Stimulated activated CD4-positive, alpha-beta T cell treated with anti-CD3 and anti-CD28 coated beads, TNF-alpha, amount 100 ng/mL, for 24 hours (primary cell): ENCODE measurements around the gene PLIN5.
"Not testable (repeated sequence)": the region's sequence is repeated elsewhere in the genome, so short reads cannot be mapped to it uniquely, and the experiment has no call there.

Source experiments
- DNase-seq, 3 experiments: peaks; one replicate each; pipeline ENCODE4 v3.0.0-alpha.2; 2020; ENCODE audit warnings: low read depth in 3 of 3

PLIN5 gene

GRCh38 chr19:4567584-4568071 lies 32.6 kb upstream of the PLIN5 start:
- DNase-seq = peak; percentile 12 to 71 (median 28)

DNA sequence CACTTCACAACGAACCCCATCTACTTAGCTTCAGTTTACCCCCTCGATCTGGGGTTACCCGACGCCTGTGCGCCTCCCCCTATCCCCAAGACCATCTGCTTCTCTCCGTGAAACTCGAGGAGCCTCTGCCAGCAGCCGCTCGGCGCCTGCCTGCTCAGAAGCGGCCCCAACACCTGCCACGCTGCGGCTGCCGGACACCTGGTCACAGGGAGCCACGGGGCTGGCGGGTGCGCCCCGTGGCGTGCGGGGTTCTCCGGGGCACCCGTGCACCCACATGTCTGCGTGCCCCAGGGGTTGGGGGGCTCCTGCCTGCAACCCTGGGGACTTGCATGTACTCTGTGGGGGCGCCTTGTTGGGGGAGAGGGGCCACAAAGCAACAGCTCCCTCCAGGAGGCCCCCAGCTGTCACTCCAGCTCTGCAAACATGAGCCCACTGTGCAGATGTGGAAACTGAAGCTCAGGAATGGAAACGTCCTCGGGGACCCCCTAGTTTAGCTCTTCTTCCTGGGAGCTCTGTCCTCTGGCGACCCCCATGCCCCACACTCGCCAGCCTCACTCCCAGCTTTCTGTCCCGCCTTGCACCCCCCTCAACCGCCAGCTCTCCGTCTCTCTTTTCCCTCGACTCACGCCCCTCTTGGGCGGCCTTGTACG lies 31.5 kb upstream of the PLIN5 start:
- no peak for DNase-seq

DNA sequence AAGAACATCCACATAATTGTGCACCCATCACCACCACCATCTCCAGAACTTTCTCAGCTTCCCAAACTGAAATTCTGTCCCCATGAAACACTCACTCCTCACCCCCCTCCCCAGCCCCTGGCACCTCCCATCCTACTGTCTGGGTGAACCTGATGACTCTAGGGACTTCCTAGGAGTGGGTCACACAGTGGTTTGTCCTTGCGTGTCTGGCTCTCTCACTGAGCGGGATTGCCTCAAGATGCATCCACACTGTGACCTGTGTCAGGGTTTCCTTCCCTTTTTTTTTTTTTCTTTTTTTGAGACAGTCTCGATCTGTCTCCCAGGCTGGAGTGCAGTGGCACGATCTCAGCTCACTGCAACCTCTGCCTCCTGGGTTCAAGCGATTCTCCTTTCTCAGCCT lies 28.5 kb upstream of the PLIN5 start:
- DNase-seq = not testable (repeated sequence)

- DNase-seq = not testable (repeated sequence)
Measured at GRCh38 chr19:4562085-4562484, 27.1 kb upstream of the PLIN5 start.

- no peak for DNase-seq
Measured at GRCh38 chr19:4559569-4559968, 24.5 kb upstream of the PLIN5 start, which contains the start of gene SEMA6B. TSS of gene SEMA6B (minus strand) at chr19:4559684. CDS start at chr19:4558457, 1,227 bp downstream.

GRCh38 chr19:4557971-4558941 lies 23.2 kb upstream of the PLIN5 start:
- DNase-seq = peak in 1 of 3 experiments; percentile 36

GRCh38 chr19:4557144-4557970 lies 22.3 kb upstream of the PLIN5 start:
- DNase-seq = no peak

- DNase-seq = peak in 1 of 3 experiments; percentile 33
Measured at GRCh38 chr19:4556597-4557127, 21.6 kb upstream of the PLIN5 start.

GRCh38 chr19:4555657-4556561 lies 20.9 kb upstream of the PLIN5 start:
- DNase-seq = no peak

DNA sequence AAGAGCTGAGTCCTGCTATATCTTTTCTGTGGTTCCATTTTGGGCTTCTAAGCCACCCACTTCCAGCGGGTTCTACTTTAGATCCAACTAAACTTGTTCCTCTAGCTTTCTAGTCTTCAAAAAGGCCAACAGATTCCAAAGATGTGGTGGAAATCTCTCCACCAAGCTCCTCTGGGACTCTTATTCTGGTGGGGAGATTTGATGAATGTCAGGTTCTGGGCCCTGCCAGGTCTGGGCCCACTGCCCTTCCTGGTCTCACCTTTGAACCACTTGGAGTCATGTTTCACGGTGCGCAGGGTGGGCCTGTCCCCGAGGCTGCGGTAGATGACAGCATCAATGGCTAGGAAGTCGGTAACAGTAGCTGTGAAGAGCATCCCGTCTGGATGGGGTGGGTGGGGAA lies 19.7 kb upstream of the PLIN5 start:
- no peak for DNase-seq

DNA sequence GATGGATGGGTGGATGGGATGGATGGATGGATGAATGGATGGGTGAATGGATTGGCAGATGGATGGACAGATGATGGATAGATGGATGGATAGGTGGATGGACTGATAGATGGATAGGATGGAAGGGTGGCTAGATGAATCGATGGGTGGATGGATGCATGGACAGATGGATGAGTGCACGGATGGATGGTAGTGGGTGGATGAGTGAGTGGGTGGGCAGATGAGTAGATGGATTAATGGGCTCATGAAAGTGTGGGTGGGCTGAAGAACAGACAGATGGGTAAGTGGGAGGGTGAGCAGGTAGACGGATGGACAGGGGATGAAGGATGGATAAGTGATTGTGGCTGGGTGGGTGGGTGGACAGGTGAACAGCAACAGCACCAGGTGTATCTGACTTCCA lies 18.8 kb upstream of the PLIN5 start:
- no peak for DNase-seq

GRCh38 chr19:4553092-4553695 lies 18.2 kb upstream of the PLIN5 start:
- no peak for DNase-seq

DNA sequence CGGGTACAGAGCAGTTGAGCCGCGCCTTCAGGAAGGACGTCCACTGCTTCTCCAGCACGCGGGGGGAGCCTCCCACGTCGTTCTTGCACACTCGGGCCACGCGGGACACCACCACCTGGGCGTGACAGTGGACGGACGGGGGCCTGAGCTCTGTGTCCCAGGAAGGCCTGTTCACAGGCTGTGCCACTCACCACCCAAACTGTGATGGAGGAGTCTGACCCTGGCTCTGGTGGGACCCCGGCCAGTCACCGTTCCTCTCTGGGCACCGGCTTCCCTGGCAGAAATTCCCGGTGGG lies 17.4 kb upstream of the PLIN5 start:
- DNase-seq = no peak

- no peak for DNase-seq
Measured at GRCh38 chr19:4550479-4551050, 15.5 kb upstream of the PLIN5 start.

DNA sequence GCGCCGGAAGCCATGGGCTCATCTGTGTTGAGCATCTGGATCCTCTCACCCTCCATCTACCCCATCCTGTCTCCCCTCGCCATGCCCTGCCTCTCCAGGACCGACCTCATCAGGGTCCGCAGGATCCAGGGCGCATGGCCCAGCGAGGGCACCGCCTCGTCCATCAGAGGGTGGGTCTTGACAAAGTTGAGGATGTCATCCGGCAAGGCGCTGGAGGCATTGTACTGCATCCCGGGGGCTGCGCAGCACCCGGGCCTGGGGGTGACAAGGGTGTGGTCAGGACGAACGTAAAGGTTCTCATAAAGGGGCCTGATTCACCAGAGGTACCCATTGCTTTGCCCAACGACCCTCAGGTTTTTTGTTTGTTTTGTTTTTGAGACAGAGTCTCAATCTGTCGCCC lies 15.0 kb upstream of the PLIN5 start:
- no peak for DNase-seq

GRCh38 chr19:4548238-4548584 lies 13.2 kb upstream of the PLIN5 start:
- DNase-seq = no peak

DNA sequence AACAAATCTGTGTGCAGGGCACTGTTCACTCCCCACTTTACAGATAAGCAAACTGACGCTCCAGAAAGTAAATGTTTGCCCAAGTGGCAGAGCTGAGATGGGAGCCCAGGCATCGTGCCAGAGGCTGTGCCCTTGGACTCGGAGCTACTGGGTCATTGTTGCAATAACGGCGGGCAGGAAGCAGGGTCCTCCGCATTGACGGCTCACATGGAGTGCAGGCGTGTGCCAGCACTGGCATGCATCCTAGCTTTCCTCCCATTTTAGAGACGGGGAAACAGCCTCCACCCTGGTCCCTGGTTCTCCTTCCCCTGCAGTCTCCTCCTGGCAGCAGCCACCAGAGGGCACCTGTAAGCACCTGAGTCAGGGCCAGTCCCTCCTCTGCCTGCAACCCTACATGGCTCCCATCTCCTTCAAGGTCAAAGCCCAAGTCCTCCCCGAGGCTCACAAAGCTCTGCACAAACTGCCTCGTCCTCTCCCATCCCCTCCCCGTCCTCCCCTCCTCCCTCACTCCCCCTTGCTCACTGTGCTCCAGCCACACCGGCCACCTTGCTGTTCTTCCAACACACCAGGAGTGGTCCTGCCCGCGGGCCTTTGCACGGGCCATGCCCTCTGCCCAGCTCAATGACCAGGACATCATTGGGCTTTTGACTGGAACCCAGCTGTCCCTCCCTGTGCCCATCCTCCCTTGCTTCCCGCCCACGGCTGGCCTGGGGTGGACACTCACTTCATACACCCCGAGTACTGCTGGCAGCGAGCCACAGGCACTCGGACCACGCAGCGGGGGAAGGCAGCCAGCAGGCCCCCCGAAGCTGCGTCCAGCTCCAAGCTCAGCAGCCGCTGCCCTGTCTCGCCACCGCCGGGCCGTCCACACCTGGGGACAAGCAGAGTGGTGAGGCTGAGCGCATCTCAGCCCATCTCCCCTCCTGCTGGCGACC lies 12.5 kb upstream of the PLIN5 start:
- peak in 1 of 3 experiments; percentile 21 for DNase-seq

GRCh38 chr19:4543842-4544647 lies 9.0 kb upstream of the PLIN5 start:
- DNase-seq = no peak
